GM18907 (cell line): ENCODE measurements around the gene DDX10.
"Not testable (repeated sequence)": the region's sequence is repeated elsewhere in the genome, so short reads cannot be mapped to it uniquely, and the experiment has no call there.

Source experiments
- ATAC-seq: cut with Tn5 transposase; IDR thresholded peaks from one replicate; pipeline ENCODE4 v1.9.1; 2021; ENCODE audit warnings: mild to moderate bottlenecking, moderate library complexity; ENCODE audit not compliant: unreplicated experiment

Gene DDX10

GRCh38 chr11:108654100-108654499, 10.8 kb upstream of the DDX10 start:
- ATAC-seq = not testable (repeated sequence)

GRCh38 chr11:108654994-108655631, 9.8 kb upstream of the DDX10 start:
- ATAC-seq = no peak

- ATAC-seq = peak; percentile 45
Measured at GRCh38 chr11:108662700-108663099, 2.2 kb upstream of the DDX10 start.

- peak; percentile 65 for ATAC-seq
Measured at GRCh38 chr11:108663154-108663877, 1.6 kb upstream of the DDX10 start.

- ATAC-seq = no peak
Measured at GRCh38 chr11:108666373-108666772, 1.5 kb downstream of the DDX10 start.

GRCh38 chr11:108669286-108669685, 4.4 kb downstream of the DDX10 start:
- no peak for ATAC-seq

- ATAC-seq = no peak
Measured at GRCh38 chr11:108669711-108670110, 4.8 kb downstream of the DDX10 start.

GRCh38 chr11:108670451-108670850, 5.6 kb downstream of the DDX10 start:
- no peak for ATAC-seq

- ATAC-seq = no peak
Measured at GRCh38 chr11:108672113-108672512, 7.2 kb downstream of the DDX10 start.

GRCh38 chr11:108672786-108673185, 7.9 kb downstream of the DDX10 start:
- no peak for ATAC-seq

- ATAC-seq = no peak
Measured at GRCh38 chr11:108679045-108679444, 14.2 kb downstream of the DDX10 start.

- ATAC-seq = no peak
Measured at GRCh38 chr11:108680271-108680670, 15.4 kb downstream of the DDX10 start.

GRCh38 chr11:108685419-108686130, 20.7 kb downstream of the DDX10 start:
- ATAC-seq = no peak

- ATAC-seq = no peak
Measured at GRCh38 chr11:108693852-108694251, 29.0 kb downstream of the DDX10 start.

- no peak for ATAC-seq
Measured at GRCh38 chr11:108694846-108695245, 30.0 kb downstream of the DDX10 start.

- peak; percentile 74 for ATAC-seq
Measured at GRCh38 chr11:108697872-108698473, 33.1 kb downstream of the DDX10 start.

- peak; percentile 83 for ATAC-seq
Measured at GRCh38 chr11:108698844-108699642, 34.2 kb downstream of the DDX10 start.

- ATAC-seq = no peak
Measured at GRCh38 chr11:108703916-108704315, 39.0 kb downstream of the DDX10 start.

- ATAC-seq = no peak
Measured at GRCh38 chr11:108705061-108705460, 40.2 kb downstream of the DDX10 start.

GRCh38 chr11:108708173-108708572, 43.3 kb downstream of the DDX10 start:
- ATAC-seq = no peak

GRCh38 chr11:108709741-108710140, 44.9 kb downstream of the DDX10 start:
- peak; percentile 52 for ATAC-seq
